Measurements from ENCODE around the gene LBH. TPM values are rescaled to one million over a fixed set of nuclear protein-coding genes. Genes with fewer than 3 reads are reported as not detected.

The LBH gene
- total RNA-seq, 1 experiment from 2014 or later = 128 TPM

DNA sequence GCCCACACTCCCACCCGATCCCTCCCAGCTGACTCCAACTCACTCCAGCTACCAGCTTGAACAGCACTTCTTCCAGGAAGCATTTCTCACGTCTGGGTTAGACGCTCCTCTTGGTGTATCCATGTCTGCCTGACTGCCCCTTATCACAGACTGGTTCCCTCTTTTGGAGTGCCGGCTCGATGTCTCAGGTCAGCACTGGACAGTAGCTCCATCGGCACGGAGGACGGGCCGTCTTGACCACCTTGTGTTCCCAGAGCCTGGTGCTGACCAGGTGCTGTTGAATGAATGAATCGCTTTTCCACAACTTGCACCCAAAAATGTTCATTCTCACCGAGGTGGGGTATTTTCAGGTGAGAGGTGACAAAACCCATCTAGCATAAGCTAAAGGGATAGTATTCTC is 71.8 kb downstream of the LBH start:
- no peak for DNase-seq (ENCODE audit: low read depth)

DNA sequence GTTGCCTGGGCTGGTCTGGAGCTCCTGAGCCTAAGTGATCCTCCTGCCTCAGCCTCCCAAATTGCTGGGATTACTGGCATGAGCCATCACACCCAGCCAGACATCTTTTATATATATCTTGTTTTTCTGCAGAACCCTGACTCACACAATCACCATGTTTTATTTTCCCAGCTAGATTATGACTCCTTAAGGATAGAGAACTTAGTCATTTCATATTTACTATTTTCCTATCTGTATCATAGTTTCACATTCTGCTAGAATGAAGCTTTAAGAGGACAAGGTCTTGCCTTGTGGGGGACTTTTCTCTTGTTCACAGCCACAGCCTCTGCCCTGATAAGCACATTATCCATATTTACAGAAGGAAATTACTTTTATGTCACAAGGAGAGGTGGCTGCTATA is 73.9 kb downstream of the LBH start:
- peak; percentile 37 for DNase-seq (ENCODE audit: low read depth)

DNA sequence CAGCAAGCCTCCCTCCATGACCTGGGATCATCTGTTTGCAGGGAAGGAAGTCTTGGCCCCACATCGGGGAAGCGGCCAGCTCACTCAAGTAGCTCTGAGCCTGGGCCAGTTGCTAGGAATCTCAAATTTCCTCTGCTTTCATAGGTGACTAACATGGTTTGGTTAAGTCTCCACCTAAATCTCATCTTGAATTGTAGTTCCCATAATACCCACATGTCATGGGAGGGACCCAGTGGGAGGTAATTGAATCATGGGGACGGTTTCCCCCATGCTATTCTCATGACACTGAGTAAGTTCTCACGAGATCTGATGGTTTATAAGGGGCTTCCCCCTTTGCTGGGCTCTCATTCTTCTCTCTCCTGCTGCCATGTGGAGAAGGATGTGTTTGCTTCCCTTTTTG is 75.2 kb downstream of the LBH start:
- DNase-seq (ENCODE audit: low read depth) = peak; percentile 62

DNA sequence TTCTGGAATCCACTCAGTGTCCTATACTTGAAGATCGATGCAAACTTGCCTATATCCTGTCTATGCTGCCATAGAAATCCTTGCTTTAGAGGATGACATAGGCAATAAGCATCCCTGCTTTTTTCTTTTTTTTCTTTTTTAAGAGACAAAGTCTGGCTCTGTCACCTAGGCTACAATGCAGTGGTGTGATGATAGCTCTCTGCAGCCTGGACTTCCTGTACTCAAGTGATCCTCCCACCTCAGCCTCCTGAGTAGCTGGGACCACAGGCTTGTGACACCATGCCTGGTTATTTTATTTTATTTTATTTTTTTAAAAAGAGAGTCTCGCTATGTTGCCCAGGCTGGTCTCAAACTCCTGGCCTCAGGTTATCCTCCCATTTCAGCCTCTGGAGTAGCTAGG is 76.9 kb downstream of the LBH start:
- no peak for DNase-seq (ENCODE audit: low read depth)

Other genes with a start within 250 kb of the LBH start
- 50.5 and 53.3 TPM in 2 replicates for gene YPEL5, start 84.5 kb upstream of the LBH start, total RNA-seq (2014; rRNA removed; shearing (Covaris generic))
- gene LCLAT1, start 215.7 kb downstream of the LBH start, total RNA-seq (2014; rRNA removed; shearing (Covaris generic)) = 18.5 and 27.0 TPM in 2 replicates